RWPE1 (cell line): ENCODE data around the gene HES7.
A peak's percentile ranks its signal among the peaks of the same experiment; 100 is the strongest.
"Not testable (repeated sequence)": the region's sequence is repeated elsewhere in the genome, so short reads cannot be mapped to it uniquely, and the experiment has no call there.

Experiments used
- CTCF ChIA-PET: fragments of 350-600 bp; sonication (Branson Sonifier 250); formaldehyde crosslinking; extraction: SDS; loops from one replicate; lab custom pipeline; 2021; lab: Yijun Ruan, JAX
- POLR2A ChIA-PET: fragments of 400-600 bp; formaldehyde crosslinking; extraction: SDS; loops from one replicate; lab custom pipeline; 2020; ENCODE audit warnings: antibody characterized with exemption; ENCODE audit not compliant: low non-redundant PET; lab: Yijun Ruan, JAX
- DNase-seq: peaks from one replicate; pipeline ENCODE4 v3.0.0; 2012; ENCODE audit warnings: low spot score
- H3K27ac ChIP-seq: fragments of 450-650 bp; 2 replicates; pipeline ENCODE4 v1.5.1; 2017
- CTCF ChIP-seq: fragments of 450-650 bp; conservative IDR thresholded peaks from 2 replicates; pipeline ENCODE4 v1.5.1; 2017; ENCODE audit warnings: low read depth, mild to moderate bottlenecking

HES7 gene

GRCh38 chr17:8079291-8080207 is 44.4 kb downstream of the HES7 start:
- peak; percentile 93 for TF ChIP-seq CTCF
- CTCF ChIA-PET, result interaction anchor here (0.5 to 1.9 kb wide), 19 partner anchors 10 to 690 kb away, joined by 3 to 6 read pairs (median 3); no protein-coding TSS in a partner anchor
- peak; percentile 69 for DNase-seq
- peak overlapping the region; percentile 55; the same call in 1 of the 2 replicates for H3K27ac ChIP-seq
- POLR2A ChIA-PET, result no interaction called here

GRCh38 chr17:8077939-8078338 is 46.0 kb downstream of the HES7 start:
- CTCF ChIA-PET, result interaction anchor here (0.8 to 0.9 kb wide), 2 partner anchors 17 to 32 kb away, joined by 3 read pairs; no protein-coding TSS in a partner anchor
- POLR2A ChIA-PET, DNase-seq, H3K27ac ChIP-seq: not testable (repeated sequence)

GRCh38 chr17:8076502-8077266 is 47.2 kb downstream of the HES7 start:
- ChIA-PET CTCF (interaction anchor here (0.9 kb wide), 1 partner anchor 16 kb away, joined by 3 read pairs; no protein-coding TSS in a partner anchor), POLR2A (no interaction called here)
- no peak for TF ChIP-seq CTCF
- DNase-seq, result no peak
- H3K27ac ChIP-seq, result no peak overlapping the region

GRCh38 chr17:8075574-8076342 is 48.1 kb downstream of the HES7 start:
- DNase-seq, result no peak
- TF ChIP-seq CTCF, result no peak
- ChIA-PET CTCF (interaction anchor here (0.8 to 2.8 kb wide), 3 partner anchors 35 to 162 kb away, joined by 4 to 48 read pairs (median 16); partner anchors contain the start of gene ALOXE3), POLR2A (no interaction called here)
- no peak overlapping the region for H3K27ac ChIP-seq

GRCh38 chr17:8075081-8075480 is 48.8 kb downstream of the HES7 start:
- ChIA-PET CTCF (interaction anchor here (0.8 to 2.8 kb wide), 5 partner anchors 14 to 161 kb away, joined by 3 to 48 read pairs (median 16); partner anchors contain the start of gene ALOXE3), POLR2A (no interaction called here)
- no peak for TF ChIP-seq CTCF
- DNase-seq, result no peak
- no peak overlapping the region for H3K27ac ChIP-seq

- no peak for TF ChIP-seq CTCF
- ChIA-PET CTCF (interaction anchor here (0.5 to 2.8 kb wide), 15 partner anchors 8 to 148 kb away, joined by 3 to 48 read pairs (median 5); partner anchors contain the start of genes ALOX12B and ALOXE3), POLR2A (no interaction called here)
- no peak for DNase-seq
- H3K27ac ChIP-seq, result no peak overlapping the region
These were observed 49.4 kb downstream of the HES7 start for GRCh38 chr17:8074554-8074953.
